ENCODE measurements around the gene CDC14A.

The CDC14A gene

DNA sequence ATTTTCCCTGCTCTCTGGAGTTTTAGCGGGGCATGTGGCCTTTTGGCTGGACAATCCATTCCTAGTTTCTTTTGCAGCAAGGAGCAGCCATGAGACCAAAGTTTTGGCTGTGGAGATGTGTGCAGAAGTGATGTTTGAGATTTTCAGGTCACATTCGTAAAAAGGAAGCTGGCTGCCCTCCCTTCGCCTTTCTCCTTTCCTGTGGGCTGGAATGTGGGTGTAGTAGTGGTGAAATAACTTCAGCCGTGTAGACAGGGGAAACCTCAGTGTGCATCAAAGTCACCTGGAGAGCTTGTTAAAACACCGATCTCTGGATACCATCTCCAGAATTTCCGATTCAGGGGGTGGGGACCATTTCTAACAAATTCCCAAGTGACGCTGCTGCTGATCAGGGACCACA, 180.3 kb downstream of the CDC14A start:
- no peak for DNase-seq (ENCODE audit: low read depth in 2 of 2)

DNA sequence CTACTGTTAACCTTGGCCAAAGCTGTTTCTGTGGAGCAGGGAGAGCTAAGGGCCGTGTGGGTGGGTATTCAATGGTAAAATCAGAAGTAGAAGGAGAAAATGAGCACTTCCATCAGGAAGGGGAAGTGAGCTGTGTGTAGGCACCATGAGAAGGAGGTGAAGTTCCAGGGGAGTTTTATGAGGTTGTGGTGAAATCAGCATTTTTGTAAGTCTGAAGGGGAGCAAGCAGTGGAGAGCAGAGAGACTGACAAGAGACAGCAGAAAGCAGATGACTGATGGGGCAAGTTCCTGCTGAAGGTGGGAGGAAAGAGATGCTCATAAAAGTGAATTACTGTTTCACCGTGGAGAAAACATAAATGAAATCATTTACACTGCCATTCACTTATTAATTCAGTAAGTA, 183.0 kb downstream of the CDC14A start:
- DNase-seq (ENCODE audit: low read depth in 2 of 2) = no peak

DNA sequence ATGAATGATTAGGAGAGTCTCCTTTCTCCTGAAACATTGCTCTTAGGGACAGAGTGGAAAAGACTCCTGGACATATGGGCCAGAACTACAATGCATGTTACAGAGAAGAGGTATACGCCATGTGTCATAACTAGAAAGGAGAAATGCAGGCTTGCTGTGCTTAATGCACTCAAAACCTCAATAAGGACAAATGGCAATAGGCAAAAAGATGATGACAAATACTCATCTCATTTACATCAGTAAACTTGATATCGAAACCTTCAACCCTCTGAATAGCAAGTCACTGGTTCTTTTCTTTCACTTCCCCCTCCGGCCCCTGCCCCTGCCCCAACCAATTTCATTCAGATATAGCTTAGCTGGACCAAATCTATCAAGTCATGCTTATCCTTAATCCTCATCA, 183.7 kb downstream of the CDC14A start:
- DNase-seq (ENCODE audit: low read depth in 2 of 2) = no peak

DNA sequence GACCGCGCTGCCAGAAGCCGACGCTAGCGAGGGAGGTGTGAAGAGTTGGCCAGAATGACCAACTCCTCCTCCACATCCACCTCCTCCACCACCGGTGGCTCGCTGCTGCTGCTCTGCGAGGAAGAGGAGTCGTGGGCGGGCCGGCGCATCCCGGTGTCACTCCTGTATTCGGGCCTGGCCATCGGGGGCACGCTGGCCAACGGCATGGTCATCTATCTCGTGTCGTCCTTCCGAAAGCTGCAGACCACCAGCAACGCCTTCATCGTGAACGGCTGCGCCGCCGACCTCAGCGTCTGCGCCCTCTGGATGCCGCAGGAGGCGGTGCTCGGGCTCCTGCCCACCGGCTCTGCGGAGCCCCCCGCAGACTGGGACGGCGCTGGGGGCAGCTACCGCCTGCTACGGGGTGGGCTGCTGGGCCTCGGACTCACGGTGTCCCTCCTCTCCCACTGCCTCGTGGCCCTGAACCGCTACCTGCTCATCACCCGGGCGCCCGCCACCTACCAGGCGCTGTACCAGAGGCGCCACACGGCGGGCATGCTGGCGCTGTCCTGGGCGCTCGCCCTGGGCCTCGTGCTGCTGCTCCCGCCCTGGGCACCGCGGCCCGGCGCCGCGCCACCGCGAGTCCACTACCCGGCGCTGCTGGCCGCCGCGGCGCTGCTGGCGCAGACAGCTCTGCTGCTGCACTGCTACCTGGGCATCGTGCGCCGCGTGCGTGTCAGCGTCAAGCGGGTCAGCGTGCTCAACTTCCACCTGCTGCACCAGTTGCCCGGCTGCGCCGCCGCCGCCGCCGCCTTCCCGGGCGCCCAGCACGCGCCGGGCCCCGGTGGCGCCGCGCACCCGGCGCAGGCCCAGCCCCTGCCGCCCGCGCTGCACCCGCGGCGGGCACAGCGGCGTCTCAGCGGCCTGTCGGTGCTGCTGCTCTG, 186.9 kb downstream of the CDC14A start:
- DNase-seq (ENCODE audit: low read depth in 2 of 2) = no peak

DNA sequence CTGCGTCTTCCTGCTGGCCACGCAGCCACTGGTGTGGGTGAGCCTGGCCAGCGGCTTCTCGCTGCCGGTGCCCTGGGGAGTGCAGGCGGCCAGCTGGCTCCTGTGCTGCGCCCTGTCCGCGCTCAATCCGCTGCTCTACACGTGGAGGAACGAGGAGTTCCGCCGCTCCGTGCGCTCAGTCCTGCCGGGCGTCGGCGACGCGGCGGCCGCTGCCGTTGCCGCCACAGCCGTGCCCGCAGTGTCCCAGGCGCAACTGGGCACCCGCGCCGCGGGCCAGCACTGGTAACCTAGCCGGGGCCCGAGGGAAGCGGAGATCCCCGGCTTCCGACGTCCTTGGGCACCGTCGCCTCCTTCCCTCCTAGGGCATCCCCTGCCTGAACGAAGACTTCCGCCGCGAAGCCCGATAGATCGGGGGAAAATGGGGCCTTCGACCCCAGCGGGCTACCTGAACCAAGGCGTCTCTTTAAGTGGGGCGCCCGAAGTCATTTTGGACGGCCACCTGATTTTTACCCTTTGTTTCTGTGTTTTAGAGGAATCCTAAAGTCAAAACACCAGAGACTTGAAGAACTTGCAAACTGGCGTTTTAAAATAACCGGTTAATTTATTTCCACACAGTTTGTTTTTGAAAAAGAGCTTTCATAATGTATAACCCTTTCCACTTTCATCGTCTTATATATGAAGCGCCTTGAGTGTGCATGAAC, 187.7 kb downstream of the CDC14A start:
- no peak for DNase-seq (ENCODE audit: low read depth in 2 of 2)

DNA sequence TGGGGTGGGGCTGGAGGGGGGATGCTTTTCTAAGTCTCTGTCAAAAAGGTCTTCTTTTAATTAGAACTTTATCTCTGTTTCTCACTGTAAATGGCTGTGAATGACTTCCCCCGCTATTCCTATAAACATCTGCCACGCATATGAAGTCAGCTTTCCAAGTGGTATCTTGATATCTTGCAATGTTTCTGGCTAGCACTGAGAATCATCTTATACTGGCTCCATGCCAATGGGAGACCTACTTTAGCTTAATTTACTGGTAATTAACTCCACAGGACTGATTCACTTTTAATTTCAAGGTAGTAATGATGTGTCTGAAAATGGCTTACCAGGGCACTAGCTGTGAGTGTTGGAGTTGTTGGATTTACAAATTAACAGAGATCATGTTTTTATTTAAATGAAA, 190.0 kb downstream of the CDC14A start:
- DNase-seq (ENCODE audit: low read depth in 2 of 2) = no peak

DNA sequence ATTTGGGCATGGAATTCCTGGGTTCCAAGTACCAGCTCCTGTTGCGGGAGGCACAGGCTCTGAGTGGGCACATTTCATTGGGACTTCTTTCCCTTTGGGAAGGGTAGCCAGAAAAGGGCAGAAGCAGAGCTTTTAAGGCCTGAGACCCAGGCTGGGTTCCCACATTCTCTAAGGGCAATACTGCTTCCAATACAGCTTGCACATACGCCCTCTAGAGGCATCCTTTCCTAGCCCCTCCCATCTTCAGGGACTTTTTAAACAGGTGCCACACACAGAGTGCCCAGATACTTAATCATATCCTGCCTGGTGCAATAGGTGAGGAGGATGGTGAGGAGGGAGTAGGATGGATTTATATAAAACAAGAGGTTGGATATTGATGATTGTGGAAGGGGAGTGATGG, 191.3 kb downstream of the CDC14A start:
- no peak for DNase-seq (ENCODE audit: low read depth in 2 of 2)

DNA sequence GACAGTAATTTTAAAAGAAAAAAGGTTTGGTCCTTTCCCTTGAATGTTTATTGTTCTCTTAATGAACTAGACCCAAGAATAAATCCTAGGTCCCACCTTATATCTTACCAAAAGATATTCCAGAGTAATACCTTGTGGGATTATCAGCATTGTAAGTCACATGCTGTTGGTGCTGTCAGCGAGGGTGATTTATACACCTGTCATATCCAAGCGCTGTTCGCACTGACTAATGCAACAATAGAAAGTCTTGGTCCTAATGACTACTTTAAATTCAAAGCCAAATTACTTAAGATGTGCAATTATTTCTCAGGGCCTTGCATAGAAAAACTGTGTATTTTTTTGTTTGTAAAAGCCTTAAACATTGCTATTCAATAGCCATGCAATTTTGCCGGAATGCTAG, 192.5 kb downstream of the CDC14A start:
- no peak for DNase-seq (ENCODE audit: low read depth in 2 of 2)

DNA sequence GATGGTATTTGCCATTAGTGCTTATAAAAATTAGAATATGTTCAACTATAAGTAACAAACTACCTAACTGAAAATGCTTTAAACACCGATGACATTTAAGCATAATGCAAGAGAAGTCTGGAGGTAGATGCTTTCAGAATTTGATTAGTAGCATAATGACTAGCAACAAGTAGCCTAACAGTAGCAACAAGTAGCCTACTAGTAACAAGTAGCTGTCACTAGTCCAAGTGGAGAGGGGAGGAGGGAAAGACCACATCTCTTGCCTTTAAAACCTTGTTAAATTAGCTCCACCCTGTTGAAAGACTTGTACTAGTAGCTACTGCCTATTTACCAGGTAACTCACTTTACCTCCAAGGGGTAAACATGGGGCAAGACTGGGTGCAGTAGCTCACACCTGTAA, 193.5 kb downstream of the CDC14A start:
- DNase-seq (ENCODE audit: low read depth in 2 of 2) = no peak

DNA sequence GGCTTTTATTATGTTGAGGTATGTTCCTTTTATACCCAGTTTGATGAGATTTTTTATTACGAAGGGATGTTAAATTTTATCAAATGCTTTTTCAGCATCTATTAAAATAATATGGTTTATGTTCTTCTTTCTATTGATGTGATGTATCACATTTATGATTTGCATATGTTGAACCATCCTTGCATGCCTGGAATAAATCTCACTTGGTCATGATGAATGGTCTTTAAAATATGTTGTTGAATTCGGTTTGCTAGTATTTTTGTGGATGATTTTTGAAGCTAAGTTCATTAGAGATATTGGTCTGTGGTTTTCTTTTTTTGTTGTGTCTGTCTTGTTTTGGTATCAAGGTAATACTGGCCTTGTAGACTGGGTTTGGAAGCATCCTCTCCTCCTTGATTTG, 199.7 kb downstream of the CDC14A start:
- no peak for DNase-seq (ENCODE audit: low read depth in 2 of 2)

DNA sequence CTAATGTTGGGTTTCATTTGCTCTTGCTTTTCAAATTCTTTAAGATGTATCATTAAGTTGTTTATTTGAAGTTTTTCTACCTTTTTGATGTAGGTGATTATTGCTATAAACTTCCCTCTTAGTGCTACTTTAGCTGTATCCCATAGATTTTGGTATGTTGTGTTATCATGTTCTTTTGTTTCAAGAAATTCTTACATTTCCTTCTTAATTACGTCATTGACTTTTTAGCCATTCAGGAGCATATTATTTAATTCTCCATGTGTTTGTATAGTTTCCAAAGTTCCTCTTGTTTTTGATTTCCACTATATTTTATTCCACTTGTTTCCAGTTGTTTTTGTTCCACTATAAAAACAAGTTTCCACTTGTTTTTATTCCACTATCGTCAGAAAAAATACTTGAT, 200.6 kb downstream of the CDC14A start:
- no peak for DNase-seq (ENCODE audit: low read depth in 2 of 2)

DNA sequence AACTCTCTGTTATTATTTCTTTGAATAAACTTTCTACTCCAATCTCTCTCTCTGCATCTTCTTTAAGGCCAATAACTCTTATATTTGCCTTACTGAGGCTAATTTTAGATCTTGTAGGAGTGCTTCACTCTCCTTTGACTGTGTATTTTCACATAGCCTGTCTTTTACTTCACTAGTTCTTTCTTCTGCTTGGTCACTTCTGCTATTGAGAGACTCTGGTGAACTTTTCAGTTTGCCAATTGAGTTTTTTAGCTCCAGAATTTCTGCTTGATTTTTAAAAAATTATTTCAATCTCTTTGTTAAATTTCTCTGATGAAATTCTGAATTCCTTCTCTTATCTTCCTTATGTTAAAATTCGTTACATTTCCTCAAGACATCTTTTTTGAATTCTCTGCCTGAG, 203.9 kb downstream of the CDC14A start:
- no peak for DNase-seq (ENCODE audit: low read depth in 2 of 2)

DNA sequence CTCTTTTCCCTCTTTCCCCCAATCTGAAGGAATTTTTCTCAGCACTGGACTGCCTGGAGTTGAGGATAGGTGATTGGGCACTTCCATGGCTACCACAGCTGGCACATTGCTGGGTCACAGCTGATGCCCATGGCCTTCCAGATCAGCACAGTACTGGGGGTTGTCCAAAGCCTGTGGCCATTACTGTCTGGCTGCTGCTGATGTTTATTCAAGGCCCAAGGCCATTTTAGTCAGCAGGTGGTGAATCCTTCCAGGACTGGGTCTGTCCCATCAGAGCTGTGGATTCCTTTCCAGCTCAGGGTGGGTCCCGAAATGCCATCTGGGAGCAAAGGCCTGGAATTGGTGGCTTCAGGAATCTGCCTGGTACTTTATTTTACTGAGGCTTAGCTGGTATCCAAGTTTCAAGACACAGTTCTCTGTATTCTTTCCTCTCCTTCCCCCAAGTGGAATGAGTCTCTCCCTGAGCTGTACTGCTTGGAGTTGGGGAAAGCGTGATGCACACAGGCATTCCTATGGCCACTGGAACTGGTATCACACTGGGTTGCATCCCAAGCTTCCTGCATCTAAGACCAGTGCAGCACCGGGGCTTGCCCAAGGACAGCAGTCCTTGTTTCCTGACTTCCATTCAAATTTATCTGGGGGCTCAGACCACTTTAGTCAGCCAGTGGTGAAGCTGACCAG, 204.8 kb downstream of the CDC14A start:
- no peak for DNase-seq (ENCODE audit: low read depth in 2 of 2)

DNA sequence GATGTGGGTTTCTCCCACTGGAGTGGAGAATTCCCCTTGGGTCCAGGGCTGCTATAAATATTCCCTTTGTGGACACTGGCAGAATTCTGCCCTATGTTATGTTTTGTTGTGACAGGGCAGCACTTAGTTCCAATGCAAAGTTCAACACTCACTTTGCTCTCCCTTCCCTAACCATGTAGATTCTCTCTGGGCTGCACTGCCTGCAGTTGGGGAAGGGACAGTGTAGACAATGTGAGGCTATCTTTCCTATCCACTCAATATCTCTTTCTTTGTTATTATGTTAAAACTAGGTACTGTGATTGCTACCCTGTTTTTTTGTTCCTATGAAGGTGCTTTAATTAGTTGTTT, 205.3 kb downstream of the CDC14A start:
- DNase-seq (ENCODE audit: low read depth in 2 of 2) = no peak

DNA sequence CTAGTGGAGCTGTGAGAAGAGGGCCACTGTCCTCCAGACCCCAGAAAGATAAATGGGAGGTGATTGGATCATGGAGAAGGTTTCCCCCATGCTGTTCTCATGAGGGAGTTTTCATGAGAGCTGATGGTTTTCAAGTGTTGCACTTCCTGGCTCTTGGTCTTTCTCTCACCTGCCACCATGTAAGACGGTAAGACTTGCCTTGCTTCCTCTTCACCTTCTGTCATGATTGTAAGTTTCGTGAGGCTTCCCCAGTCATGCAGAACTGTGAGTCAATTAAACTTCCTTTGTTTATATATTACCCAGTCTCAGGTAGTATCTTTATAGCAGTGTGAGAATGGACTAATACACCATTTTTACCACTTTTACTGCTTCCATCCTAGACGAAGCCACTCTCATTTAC, 213.2 kb downstream of the CDC14A start:
- no peak for DNase-seq (ENCODE audit: low read depth in 2 of 2)

DNA sequence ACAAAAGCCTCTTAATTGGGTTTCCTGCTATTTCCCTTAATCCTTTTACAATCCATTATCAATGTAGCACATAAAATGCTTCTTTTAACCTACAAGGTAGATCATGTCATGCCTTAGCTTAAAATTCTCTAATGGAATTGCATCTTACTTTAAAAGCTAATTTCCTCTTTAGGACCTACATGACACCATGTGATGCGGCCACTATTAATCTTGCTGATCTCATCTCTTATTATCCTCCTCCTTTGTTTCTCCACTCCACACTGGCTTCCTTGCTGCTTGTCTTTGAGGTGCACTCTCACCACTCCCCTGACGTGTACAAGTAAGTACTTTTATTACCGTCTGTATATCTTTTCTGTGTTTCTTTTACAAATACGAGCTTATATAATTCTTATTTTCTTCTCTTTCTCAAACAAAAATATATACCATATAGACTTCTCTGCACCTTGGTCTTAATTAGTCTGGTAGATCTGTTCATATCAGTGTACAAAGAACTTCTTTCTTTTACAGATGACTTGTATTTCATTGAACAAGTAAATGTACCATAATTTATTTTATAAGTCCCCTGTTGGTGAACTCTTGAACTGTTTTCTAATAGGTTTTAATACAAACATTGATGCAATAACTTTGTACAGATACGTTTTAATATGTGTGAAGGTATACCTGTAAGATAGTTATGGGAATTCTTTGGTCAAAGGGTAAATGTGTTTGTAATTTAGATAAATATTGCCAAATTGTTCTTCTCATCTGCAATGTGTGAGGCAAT, 213.8 kb downstream of the CDC14A start:
- no peak for DNase-seq (ENCODE audit: low read depth in 2 of 2)

DNA sequence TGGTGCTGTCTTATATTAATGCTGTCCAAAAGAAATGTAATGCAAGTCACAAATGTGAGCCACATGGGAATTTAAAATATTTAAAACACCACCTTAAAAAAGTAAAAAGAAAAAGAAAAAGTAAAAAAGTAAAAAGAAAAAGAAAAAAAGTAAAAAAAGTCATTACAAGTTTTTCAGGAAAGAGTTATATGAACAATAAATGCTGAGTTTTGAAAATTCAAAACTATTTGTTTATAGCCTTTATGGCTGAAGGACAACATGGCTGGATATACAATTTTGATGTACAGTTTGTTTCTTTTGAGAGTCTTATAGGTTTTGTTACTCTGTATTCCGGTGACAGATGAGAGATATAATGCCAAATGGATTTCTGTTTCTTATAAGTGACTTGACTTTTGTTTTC, 214.8 kb downstream of the CDC14A start:
- DNase-seq (ENCODE audit: low read depth in 2 of 2) = no peak
